GM12865 (cell line): ENCODE data around the gene SH3BGR.

Source experiments
- DNase-seq: peaks from one replicate; pipeline ENCODE4 v3.0.0; 2010; ENCODE audit warnings: low read depth
- H3K4me3 ChIP-seq: 2 replicates; pipeline ENCODE4 v1.5.1; 2011; ENCODE audit warnings: mild to moderate bottlenecking, low read depth, low read length, control low read depth
- TF ChIP-seq, protein P1 (sequence below): IDR thresholded peaks from 2 replicates; pipeline ENCODE4 v1.5.1; 2011; ENCODE audit warnings: low read length, control low read depth, low read depth, inconsistent platforms; ENCODE audit not compliant: insufficient read depth; ENCODE audit errors: missing control alignments

Gene SH3BGR

DNA sequence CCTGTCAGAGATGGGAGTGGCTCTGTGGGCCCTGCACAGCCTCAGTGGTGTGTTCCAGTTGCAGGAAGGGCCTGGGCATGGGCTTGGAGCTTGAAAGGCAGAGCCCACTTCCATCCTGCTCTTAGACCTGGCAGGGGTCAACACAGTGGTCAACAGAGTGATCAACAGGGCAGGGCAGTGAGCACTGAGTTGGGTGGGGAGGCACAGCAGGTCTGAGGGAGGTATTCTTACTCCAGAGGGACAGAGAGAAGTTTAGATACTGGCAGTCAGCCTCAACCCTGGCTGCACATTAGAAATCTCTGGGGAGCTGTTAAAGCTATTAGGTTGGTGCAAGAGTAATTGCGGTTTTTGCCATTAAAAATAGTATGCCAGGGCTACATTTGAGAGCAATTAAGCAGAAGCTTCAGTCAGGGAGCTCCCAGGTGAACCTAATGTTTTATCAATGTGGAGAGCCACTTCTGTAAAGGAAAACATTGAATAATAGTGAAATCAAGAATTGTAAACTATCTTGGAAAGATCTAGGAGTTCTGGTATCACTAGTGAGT lies 37.7 kb downstream of the SH3BGR start:
- DNase-seq, result no peak
- TF ChIP-seq, protein P1, sequence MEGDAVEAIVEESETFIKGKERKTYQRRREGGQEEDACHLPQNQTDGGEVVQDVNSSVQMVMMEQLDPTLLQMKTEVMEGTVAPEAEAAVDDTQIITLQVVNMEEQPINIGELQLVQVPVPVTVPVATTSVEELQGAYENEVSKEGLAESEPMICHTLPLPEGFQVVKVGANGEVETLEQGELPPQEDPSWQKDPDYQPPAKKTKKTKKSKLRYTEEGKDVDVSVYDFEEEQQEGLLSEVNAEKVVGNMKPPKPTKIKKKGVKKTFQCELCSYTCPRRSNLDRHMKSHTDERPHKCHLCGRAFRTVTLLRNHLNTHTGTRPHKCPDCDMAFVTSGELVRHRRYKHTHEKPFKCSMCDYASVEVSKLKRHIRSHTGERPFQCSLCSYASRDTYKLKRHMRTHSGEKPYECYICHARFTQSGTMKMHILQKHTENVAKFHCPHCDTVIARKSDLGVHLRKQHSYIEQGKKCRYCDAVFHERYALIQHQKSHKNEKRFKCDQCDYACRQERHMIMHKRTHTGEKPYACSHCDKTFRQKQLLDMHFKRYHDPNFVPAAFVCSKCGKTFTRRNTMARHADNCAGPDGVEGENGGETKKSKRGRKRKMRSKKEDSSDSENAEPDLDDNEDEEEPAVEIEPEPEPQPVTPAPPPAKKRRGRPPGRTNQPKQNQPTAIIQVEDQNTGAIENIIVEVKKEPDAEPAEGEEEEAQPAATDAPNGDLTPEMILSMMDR, result no peak

DNA sequence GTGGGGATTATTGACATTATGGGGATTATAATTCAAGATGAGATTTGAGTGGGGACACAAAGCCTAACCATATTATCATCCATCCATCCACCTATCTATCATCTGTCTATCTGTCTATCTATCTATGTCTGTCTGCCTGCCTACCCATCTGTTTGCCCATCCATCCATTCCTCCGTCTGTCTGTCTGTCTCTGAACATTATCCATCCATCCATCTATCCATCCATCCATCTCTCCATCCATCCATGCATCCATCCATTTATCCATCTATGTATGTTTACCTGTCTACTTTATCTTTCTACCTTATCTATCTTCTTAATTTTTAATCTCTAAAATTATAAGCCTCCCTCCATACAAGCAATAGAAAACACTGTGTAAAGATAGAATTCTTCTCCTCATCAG lies 47.4 kb downstream of the SH3BGR start:
- TF ChIP-seq, protein P1, result no peak
- H3K4me3 ChIP-seq, result no peak overlapping the region

More for the DNA sequence above, 37.7 kb downstream of the SH3BGR start:
- no peak overlapping the region for H3K4me3 ChIP-seq

DNA sequence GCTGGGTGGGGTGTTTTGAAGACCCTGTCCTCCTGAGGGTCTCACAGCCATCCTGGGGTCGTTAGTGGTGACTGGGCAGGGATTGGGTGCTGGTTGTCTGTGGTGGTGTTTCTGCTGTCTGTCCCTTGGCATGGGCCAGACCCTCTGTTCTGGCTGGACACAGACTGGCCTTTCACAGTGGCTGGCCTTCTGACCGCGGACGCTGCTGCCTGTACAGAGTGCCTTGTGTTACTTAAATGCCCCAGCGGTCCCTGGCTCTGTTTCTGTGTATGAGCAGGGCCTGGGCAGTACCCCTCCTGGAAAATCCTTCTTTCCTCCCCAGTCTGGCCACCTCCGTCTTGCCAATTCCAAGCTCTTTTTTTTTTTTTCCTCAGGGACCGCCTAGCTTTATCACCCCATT lies 50.9 kb downstream of the SH3BGR start:
- TF ChIP-seq, protein P1, result no peak
- H3K4me3 ChIP-seq, result no peak overlapping the region
- no peak for DNase-seq

More for the DNA sequence above, 47.4 kb downstream of the SH3BGR start:
- no peak for DNase-seq

DNA sequence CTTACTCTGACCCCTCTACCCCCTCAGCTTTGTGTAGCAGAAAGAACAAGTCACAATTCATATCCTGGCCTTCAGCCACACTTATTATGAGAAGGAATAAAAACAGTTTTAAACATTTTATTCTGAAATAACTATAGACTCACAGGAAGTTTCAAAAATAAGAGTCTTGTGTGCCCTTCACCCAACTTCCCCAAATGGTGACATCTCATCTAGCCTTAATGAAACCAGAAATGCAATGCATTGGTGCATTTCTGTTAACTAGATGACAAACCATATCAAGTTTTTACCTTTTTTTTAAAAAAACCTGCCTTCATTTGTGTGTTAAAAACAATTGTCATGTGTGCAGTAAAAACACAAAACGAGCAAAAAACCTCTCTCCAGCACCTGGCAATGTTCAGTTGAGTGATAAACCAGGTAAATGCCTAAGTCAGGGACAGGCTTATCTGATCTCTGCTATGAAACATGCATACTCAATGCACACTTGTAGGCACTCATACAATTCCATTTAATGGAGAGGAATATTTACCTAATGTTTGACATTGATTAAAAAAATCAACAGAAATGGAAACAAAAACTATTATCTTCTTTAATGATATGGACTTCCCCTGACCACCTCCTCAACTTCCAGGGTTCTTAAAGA lies 51.5 kb downstream of the SH3BGR start:
- no peak overlapping the region for H3K4me3 ChIP-seq
- DNase-seq, result no peak
- TF ChIP-seq, protein P1, result no peak

DNA sequence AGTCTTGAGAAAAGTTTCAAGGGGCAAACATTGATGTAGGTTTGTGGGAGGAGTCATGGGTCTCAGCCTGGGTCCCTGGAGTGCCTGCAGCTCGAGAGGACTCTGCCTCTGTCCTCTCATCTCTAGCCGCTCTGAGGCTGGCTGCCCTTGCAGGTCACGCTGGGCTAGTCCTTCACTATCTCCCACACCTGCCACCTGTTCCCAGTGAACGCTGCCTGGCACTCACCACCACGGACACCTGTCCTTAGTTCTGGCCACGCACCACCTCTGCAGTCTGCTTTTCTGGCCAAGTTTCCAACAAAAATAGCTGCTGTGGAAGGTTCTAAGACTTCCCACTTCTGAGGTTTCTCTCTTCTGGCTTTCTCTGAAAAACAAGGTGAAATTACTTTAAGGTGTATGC lies 52.5 kb downstream of the SH3BGR start:
- TF ChIP-seq, protein P1, result no peak
- no peak overlapping the region for H3K4me3 ChIP-seq
- DNase-seq, result no peak

DNA sequence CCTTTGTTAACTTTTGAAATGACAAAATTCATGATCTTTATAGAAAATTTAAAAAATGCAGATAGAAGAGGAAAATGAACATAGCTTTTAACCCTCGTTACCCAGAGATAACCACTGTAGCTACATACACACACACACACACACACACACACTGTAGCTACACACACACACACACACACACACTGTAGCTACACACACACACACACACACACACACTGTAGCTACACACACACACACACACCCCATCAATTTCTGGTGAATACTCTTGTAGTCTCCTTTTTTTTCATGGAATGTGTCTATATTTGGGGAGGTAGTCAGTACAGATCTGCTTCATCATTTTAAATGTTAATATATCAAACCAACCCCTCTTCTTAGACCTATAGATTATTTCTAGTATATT lies 58.5 kb downstream of the SH3BGR start:
- DNase-seq, result no peak
- no peak overlapping the region for H3K4me3 ChIP-seq
- TF ChIP-seq, protein P1, result no peak

DNA sequence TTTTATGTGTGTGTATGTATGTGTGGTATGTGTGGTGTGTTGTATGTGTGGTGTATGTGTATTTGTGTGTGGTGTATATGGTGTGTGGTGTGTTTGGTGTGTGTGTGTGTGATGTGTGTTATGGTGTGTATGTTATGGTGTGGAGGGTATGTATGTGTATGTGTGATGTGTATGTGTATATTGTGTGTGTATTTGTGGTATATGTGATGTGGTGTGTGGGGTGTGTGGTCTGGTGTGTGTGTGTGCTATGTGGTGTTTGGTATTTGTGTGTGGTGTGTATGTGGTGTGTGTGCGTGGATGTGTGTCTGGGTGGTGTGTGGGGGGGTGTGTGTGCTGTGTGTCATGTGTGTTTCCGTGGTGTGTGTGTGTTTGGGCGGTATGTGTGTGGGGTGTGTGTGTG lies 59.3 kb downstream of the SH3BGR start:
- TF ChIP-seq, protein P1, result no peak
- no peak for DNase-seq
- no peak overlapping the region for H3K4me3 ChIP-seq
